ENCODE measurements around the gene TEAD4. TPM values are rescaled to one million over a fixed set of nuclear protein-coding genes. Genes with fewer than 3 reads are reported as not detected.

The TEAD4 gene
- total RNA-seq, 1 experiment from 2014 or later: 96.2 TPM

DNA sequence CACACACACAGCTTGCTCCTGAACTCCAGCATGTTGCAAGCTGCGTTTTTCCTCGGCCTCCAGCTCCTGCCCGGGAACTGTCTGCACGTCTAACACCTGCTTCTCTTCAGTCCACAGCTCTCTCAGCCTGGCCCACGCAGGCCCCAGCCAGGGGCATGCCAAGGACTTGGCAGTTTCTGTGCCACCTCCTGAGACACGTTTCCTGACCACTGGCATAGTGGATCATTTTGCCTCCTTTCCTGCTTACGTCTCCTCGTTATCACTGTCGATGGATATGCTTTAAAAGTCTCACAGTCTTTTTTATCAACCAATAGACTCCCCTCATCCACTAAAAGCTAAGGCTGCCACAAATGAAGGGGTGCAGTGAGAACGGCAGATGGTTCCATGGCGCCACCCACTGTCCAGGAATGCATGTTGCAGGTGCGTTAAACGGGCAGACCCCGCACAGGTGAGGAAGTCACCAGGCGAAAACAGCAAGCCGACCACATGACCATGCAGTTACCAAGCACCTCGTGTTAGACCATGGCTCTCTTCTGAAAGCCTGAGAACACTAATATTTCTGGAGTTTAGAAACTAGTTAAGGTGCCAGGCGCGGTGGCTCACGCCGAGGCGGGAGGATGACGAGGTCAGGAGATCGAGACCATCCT lies 14.7 kb upstream of the TEAD4 start:
- POLR2A ChIA-PET: no interaction called here
- Histone ChIP-seq H3K9me3 (no peaks in the 10 kb centered on the region), H3K4me3 (ENCODE audit: low read depth, low read length) (no peak overlapping the region), H3K36me3 (ENCODE audit: control insufficient read depth, insufficient read depth, low read length) (no peaks in the 10 kb centered on the region; the same call in 1 of the 2 replicates), H3K4me1 (no peaks in the 10 kb centered on the region), H3K27me3 (replicated peaks; ENCODE audit: control insufficient read depth, insufficient read depth, low read length) (no peaks in the 10 kb centered on the region)
- peak; percentile 83 to 86 for DNase-seq
- BruUV-seq (replicated peaks): no TSS peak
- peak overlapping the region; percentile 59 for H3K4me3 Mint-ChIP-seq (ENCODE audit: unreplicated experiment)
- peaks cover 9% of the 10 kb centered on the region for H3K36me3 Mint-ChIP-seq (ENCODE audit: insufficient read depth, unreplicated experiment)
- intact Hi-C loops (cut with micrococcal nuclease; ENCODE audit: unreplicated experiment): loop anchor here (1.0 kb wide), 3 partner anchors 54 to 98 kb away; partner anchors contain the start of gene TULP3
- no peaks in the 10 kb centered on the region for H3K27me3 Mint-ChIP-seq (ENCODE audit: insufficient read depth, unreplicated experiment)
- H3K4me1 Mint-ChIP-seq (ENCODE audit: low read depth, unreplicated experiment): no peaks in the 10 kb centered on the region
- no peak overlapping the region for H3K27ac Mint-ChIP-seq (ENCODE audit: unreplicated experiment)
- CTCF ChIA-PET: interaction anchor here (0.6 to 2.5 kb wide), 12 partner anchors 11 to 132 kb away, joined by 3 to 25 read pairs (median 5); partner anchors contain the start of genes FOXM1, ITFG2, RHNO1 and TULP3
- TF ChIP-seq, protein P1, sequence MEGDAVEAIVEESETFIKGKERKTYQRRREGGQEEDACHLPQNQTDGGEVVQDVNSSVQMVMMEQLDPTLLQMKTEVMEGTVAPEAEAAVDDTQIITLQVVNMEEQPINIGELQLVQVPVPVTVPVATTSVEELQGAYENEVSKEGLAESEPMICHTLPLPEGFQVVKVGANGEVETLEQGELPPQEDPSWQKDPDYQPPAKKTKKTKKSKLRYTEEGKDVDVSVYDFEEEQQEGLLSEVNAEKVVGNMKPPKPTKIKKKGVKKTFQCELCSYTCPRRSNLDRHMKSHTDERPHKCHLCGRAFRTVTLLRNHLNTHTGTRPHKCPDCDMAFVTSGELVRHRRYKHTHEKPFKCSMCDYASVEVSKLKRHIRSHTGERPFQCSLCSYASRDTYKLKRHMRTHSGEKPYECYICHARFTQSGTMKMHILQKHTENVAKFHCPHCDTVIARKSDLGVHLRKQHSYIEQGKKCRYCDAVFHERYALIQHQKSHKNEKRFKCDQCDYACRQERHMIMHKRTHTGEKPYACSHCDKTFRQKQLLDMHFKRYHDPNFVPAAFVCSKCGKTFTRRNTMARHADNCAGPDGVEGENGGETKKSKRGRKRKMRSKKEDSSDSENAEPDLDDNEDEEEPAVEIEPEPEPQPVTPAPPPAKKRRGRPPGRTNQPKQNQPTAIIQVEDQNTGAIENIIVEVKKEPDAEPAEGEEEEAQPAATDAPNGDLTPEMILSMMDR (IDR thresholded peaks at IDR 0.05; ENCODE audit: insufficient read depth in 1 of 2, low read depth in 1 of 2, low read length in 1 of 2, severe bottlenecking in 1 of 2, unreplicated experiment in 1 of 2): peak; percentile 91 to 95
- no peaks in the 10 kb centered on the region for H3K9me3 Mint-ChIP-seq (ENCODE audit: unreplicated experiment)

DNA sequence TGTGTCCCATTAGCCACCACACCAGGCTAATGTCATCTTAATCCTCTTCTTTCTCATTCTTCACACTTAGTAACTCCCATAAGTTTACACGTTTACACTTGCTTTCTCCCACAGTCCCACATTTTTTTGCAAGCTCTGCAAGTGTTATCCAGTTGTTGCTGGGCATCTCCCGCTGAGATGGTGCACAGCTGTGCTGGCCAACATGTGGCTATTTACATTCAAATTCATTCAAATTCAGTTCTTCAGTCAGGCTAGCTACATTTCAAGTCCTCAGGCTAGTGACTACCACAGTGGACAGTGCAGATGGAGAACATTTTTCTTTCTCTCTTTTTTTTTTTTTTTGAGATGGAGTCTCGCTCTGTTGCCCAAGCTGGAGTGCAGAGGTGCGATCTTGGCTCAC lies 9.8 kb upstream of the TEAD4 start:
- Histone ChIP-seq H3K36me3 (ENCODE audit: control insufficient read depth, insufficient read depth, low read length) (no peaks in the 10 kb centered on the region), H3K27me3 (replicated peaks; ENCODE audit: control insufficient read depth, insufficient read depth, low read length) (no peaks in the 10 kb centered on the region), H3K4me3 (ENCODE audit: low read depth, low read length) (no peak overlapping the region), H3K4me1 (no peaks in the 10 kb centered on the region), H3K9me3 (no peaks in the 10 kb centered on the region; the same call in 1 of the 2 replicates)
- intact Hi-C loops (cut with micrococcal nuclease; ENCODE audit: unreplicated experiment): no loop called here
- Mint-ChIP-seq H3K27me3 (ENCODE audit: insufficient read depth, unreplicated experiment) (no peaks in the 10 kb centered on the region), H3K4me1 (ENCODE audit: low read depth, unreplicated experiment) (no peaks in the 10 kb centered on the region), H3K36me3 (ENCODE audit: insufficient read depth, unreplicated experiment) (no peaks in the 10 kb centered on the region), H3K9me3 (ENCODE audit: unreplicated experiment) (no peaks in the 10 kb centered on the region), H3K4me3 (ENCODE audit: unreplicated experiment) (no peak overlapping the region), H3K27ac (ENCODE audit: unreplicated experiment) (no peak overlapping the region)
- TF ChIP-seq, protein P1 (IDR thresholded peaks at IDR 0.05; ENCODE audit: insufficient read depth in 1 of 2, low read depth in 1 of 2, low read length in 1 of 2, severe bottlenecking in 1 of 2, unreplicated experiment in 1 of 2): no peak
- ChIA-PET CTCF (no interaction called here), POLR2A (interaction anchor here (0.6 to 1.1 kb wide), 2 partner anchors 9 to 10 kb away, joined by 5 to 6 read pairs; no protein-coding TSS in a partner anchor)
- no peak for DNase-seq
- no TSS peak for BruUV-seq (replicated peaks)

DNA sequence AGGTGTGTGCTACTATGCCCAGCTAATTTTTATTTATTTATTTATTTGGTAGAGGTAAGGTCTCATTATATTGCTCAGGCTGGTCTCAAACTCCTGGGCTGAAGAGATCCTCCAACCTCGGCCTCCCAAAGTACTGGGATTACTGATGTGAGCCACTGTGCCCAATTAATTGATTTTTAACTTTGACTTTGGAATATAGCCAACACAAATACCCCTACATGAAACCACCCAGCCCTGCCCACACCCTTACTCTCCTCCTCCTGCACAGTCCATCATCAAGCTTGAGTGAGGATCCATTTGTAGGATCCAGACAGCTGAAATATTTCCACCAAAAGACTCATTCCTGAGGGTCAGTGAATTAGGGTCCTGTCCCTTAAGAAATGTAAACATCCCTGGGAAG lies 3.3 kb upstream of the TEAD4 start:
- DNase-seq: no peak
- Mint-ChIP-seq H3K36me3 (ENCODE audit: insufficient read depth, unreplicated experiment) (peaks cover 35% of the 10 kb centered on the region), H3K27me3 (ENCODE audit: insufficient read depth, unreplicated experiment) (no peaks in the 10 kb centered on the region), H3K9me3 (ENCODE audit: unreplicated experiment) (no peaks in the 10 kb centered on the region), H3K4me1 (ENCODE audit: low read depth, unreplicated experiment) (peaks cover 26% of the 10 kb centered on the region), H3K27ac (ENCODE audit: unreplicated experiment) (no peak overlapping the region), H3K4me3 (ENCODE audit: unreplicated experiment) (no peak overlapping the region)
- no peaks in the 10 kb centered on the region; the same call in 1 of the 2 replicates for H3K9me3 ChIP-seq
- H3K36me3 ChIP-seq (ENCODE audit: control insufficient read depth, insufficient read depth, low read length): no peaks in the 10 kb centered on the region
- no peaks in the 10 kb centered on the region for H3K27me3 ChIP-seq (replicated peaks; ENCODE audit: control insufficient read depth, insufficient read depth, low read length)
- ChIA-PET POLR2A (no interaction called here), CTCF (interaction anchor here (0.7 kb wide), 1 partner anchor 71 kb away, joined by 5 read pairs; no protein-coding TSS in a partner anchor)
- no peak overlapping the region for H3K4me3 ChIP-seq (ENCODE audit: low read depth, low read length)
- H3K4me1 ChIP-seq: peaks cover 14% of the 10 kb centered on the region
- no TSS peak for BruUV-seq (replicated peaks)
- TF ChIP-seq, protein P1 (IDR thresholded peaks at IDR 0.05; ENCODE audit: insufficient read depth in 1 of 2, low read depth in 1 of 2, low read length in 1 of 2, severe bottlenecking in 1 of 2, unreplicated experiment in 1 of 2): no peak
- intact Hi-C loops (cut with micrococcal nuclease; ENCODE audit: unreplicated experiment): no loop called here
